H1 (cell line): ENCODE data around the gene LYZ. TPM values are rescaled to one million over a fixed set of nuclear protein-coding genes. Genes with fewer than 3 reads are reported as not detected.

Source experiments
- SIX5 ChIP-seq: IDR thresholded peaks from 2 replicates; pipeline ENCODE4 v1.6.1; 2011; ENCODE audit warnings: mild to moderate bottlenecking, low read depth, low read length
- polyA plus RNA-seq, 7 experiments: library from polyadenylated mRNA; depleted of rRNA in 3 of 7; stranded (reverse) in 5 of 7; unstranded in 2 of 7; fragments of >200 nt in 5 of 7; fragments of 200-250 nt in 2 of 7; gene quantifications; 1 replicate in 5 of 7; 2 replicates in 1 of 7; 4 replicates in 1 of 7; pipeline versions ENCODE4 v1.2.1 to v1.2.3, GENCODE V29; 2011 to 2013; ENCODE audit warnings: missing spikeins in 2 of 7, mixed read lengths in 2 of 7
- total RNA-seq: library from RNA; stranded (reverse); fragmentation: NEBNext Ultra II Directional; extraction: Animal tissue kit (Norgen Biotek cat#: 25700); gene quantifications from 2 replicates; pipeline ENCODE4 v1.2.1, GENCODE V29; 2021
- TF ChIP-seq, protein P1 (sequence below): fragments of 300-600 bp; sonication (generic); IDR thresholded peaks from 2 replicates; pipeline ENCODE4 v1.7.1; 2012; ENCODE audit warnings: low read length, moderate library complexity, mild to moderate bottlenecking, inconsistent platforms; ENCODE audit not compliant: insufficient replicate concordance

LYZ gene
- total and polyA plus RNA-seq, 2 of the 8 experiments (the other 6 are each of a cell fraction or from before 2014, with no cell fraction given) = not detected

DNA sequence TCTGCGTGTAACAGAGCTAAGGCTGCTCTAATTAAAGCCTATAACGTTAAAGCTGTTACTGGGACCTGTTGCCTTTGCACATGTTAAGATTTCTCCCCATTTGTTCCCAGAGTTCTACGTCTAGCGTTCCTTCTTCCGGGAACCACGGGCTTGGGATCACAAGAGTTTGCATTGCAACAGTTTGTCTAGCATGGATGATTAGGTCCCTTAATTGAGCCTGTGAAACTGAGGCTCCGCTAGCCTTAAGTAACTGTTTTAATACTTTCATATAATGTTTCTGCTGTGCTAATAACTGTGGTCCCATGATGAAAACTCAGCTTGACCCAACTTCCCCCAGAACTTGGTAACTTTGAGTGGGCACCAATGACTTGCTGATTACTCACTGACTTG lies 16.7 kb upstream of the LYZ start (continued):
- TF ChIP-seq, protein P1, sequence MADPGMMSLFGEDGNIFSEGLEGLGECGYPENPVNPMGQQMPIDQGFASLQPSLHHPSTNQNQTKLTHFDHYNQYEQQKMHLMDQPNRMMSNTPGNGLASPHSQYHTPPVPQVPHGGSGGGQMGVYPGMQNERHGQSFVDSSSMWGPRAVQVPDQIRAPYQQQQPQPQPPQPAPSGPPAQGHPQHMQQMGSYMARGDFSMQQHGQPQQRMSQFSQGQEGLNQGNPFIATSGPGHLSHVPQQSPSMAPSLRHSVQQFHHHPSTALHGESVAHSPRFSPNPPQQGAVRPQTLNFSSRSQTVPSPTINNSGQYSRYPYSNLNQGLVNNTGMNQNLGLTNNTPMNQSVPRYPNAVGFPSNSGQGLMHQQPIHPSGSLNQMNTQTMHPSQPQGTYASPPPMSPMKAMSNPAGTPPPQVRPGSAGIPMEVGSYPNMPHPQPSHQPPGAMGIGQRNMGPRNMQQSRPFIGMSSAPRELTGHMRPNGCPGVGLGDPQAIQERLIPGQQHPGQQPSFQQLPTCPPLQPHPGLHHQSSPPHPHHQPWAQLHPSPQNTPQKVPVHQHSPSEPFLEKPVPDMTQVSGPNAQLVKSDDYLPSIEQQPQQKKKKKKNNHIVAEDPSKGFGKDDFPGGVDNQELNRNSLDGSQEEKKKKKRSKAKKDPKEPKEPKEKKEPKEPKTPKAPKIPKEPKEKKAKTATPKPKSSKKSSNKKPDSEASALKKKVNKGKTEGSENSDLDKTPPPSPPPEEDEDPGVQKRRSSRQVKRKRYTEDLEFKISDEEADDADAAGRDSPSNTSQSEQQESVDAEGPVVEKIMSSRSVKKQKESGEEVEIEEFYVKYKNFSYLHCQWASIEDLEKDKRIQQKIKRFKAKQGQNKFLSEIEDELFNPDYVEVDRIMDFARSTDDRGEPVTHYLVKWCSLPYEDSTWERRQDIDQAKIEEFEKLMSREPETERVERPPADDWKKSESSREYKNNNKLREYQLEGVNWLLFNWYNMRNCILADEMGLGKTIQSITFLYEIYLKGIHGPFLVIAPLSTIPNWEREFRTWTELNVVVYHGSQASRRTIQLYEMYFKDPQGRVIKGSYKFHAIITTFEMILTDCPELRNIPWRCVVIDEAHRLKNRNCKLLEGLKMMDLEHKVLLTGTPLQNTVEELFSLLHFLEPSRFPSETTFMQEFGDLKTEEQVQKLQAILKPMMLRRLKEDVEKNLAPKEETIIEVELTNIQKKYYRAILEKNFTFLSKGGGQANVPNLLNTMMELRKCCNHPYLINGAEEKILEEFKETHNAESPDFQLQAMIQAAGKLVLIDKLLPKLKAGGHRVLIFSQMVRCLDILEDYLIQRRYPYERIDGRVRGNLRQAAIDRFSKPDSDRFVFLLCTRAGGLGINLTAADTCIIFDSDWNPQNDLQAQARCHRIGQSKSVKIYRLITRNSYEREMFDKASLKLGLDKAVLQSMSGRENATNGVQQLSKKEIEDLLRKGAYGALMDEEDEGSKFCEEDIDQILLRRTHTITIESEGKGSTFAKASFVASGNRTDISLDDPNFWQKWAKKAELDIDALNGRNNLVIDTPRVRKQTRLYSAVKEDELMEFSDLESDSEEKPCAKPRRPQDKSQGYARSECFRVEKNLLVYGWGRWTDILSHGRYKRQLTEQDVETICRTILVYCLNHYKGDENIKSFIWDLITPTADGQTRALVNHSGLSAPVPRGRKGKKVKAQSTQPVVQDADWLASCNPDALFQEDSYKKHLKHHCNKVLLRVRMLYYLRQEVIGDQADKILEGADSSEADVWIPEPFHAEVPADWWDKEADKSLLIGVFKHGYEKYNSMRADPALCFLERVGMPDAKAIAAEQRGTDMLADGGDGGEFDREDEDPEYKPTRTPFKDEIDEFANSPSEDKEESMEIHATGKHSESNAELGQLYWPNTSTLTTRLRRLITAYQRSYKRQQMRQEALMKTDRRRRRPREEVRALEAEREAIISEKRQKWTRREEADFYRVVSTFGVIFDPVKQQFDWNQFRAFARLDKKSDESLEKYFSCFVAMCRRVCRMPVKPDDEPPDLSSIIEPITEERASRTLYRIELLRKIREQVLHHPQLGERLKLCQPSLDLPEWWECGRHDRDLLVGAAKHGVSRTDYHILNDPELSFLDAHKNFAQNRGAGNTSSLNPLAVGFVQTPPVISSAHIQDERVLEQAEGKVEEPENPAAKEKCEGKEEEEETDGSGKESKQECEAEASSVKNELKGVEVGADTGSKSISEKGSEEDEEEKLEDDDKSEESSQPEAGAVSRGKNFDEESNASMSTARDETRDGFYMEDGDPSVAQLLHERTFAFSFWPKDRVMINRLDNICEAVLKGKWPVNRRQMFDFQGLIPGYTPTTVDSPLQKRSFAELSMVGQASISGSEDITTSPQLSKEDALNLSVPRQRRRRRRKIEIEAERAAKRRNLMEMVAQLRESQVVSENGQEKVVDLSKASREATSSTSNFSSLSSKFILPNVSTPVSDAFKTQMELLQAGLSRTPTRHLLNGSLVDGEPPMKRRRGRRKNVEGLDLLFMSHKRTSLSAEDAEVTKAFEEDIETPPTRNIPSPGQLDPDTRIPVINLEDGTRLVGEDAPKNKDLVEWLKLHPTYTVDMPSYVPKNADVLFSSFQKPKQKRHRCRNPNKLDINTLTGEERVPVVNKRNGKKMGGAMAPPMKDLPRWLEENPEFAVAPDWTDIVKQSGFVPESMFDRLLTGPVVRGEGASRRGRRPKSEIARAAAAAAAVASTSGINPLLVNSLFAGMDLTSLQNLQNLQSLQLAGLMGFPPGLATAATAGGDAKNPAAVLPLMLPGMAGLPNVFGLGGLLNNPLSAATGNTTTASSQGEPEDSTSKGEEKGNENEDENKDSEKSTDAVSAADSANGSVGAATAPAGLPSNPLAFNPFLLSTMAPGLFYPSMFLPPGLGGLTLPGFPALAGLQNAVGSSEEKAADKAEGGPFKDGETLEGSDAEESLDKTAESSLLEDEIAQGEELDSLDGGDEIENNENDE = no peak
- no peak for TF ChIP-seq SIX5
